ENCODE measurements around the gene CNNM3.
A peak's percentile ranks its signal among the peaks of the same experiment; 100 is the strongest.

Gene CNNM3

DNA sequence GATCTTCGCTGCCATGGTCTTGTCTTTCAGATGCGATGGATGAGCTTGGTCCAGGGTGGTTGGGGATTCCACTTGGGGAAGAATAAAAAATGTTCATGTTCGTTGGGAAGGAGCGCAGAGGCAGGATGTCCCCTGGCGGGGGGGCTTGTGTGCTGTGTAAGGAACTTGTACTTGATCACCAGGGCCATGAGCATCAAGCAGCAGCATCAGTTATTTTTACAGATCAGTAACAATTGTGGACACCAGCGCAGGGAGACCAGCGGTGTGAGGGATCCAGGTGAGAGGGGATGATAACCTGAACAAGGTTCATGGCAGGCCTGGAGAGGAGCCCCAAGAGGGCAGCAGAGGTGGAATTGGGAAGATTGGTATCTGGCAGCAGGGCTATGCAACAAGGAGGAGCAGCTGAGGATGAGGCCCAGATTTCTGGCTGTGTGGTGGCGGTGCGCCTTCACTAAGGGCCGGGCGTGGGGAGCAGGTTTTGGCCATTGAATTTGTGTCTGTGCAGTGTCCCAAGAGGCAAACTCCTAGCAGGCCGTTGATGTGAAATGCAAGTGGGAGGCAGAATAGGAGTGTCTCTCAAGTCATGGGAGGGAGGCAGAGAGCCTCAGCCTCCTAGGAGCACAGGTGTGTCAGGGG lies 3.9 kb downstream of the CNNM3 start:
- DNase-seq, result no peak

- DNase-seq, result no peak
Observed at GRCh38 chr2:96821113-96821675, 5.1 kb downstream of the CNNM3 start.

DNA sequence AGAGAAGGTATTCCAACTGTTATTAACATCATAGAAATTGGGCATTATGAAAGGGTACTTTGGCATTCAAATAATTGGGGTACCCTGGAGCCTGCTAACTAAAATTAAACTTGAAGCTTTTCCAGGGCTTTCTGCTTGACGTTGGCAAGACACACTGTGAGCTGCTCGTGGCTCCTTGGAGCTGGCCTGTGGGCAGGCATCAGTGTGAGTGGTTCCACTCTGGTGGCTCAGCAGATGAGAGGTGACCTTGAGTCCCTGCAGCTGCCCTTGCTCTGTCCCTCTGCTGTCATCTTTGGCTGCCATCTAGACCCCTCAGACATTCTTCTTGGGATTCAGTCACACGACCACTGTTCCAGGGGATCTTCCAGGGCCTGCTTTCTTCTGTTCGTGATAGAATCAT lies 6.7 kb downstream of the CNNM3 start:
- no peak for DNase-seq

- no peak for DNase-seq
Observed at GRCh38 chr2:96823198-96823597, 7.1 kb downstream of the CNNM3 start.

- no peak for DNase-seq
Observed at GRCh38 chr2:96824079-96824870, 8.2 kb downstream of the CNNM3 start.

GRCh38 chr2:96825057-96825456 lies 9.0 kb downstream of the CNNM3 start:
- no peak for DNase-seq

- no peak for DNase-seq
Observed at GRCh38 chr2:96826546-96827278, 10.6 kb downstream of the CNNM3 start.

GRCh38 chr2:96828436-96828835 lies 12.4 kb downstream of the CNNM3 start:
- no peak for DNase-seq

DNA sequence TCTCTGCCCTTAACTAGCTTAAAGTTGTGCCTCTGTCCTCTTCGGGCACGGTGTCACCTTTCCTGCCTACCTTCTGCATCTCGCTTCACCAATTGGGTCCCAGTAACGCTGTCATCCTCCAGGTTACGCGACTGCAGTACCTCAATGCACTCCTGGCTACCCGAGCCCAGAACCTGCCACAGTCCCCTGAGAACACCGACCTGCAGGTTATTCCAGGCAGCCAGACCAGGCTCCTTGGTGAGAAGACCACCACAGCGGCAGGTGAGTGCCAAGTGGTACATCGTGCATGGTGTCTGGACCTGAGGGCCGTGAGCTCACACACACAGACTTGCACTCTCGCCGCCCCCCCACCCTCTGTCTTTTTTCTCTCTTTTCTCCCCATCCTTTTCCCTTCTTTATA lies 12.8 kb downstream of the CNNM3 start:
- DNase-seq, result no peak

- no peak for DNase-seq
Observed at GRCh38 chr2:96830044-96830562, 14.0 kb downstream of the CNNM3 start.

- DNase-seq, result no peak
Observed at GRCh38 chr2:96831679-96832078, 15.6 kb downstream of the CNNM3 start.

- no peak for DNase-seq
Observed at GRCh38 chr2:96832408-96832753, 16.3 kb downstream of the CNNM3 start.

DNA sequence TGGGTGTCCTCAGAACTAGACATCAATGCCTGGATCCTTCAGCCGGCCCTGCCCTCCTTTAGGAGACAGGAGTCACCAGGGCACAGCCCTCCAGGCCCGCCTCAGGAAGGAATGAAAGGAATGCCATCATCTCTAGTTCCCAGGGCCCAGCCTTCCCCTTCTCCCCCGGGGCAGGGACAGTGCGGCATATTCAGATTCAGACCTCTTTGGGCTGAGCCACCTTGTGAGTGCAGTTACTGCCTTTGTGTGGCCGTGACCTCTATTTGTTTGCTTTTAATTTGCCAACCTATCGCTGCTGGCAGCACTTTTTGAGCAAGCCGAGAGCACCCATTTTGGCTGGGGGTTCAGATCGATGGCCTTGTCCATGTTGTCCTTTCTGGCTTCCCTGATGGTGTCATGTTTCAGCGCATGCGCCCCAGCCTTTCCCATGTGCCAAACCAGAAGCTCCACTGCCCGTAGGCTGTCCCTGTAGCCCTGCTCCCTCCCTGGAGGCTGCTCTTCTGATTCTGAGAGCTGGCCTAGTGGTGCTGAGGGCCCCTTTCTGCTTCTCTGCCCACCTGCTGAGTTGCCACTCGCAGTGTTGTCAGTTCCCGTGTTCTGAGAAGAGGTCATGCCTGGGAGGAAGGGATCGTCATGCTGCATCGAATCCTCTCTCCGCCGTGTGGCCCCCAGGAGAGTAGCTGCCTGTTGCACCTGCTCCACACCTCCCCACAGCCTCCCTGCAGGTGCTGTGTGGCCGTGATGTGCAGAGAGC lies 16.9 kb downstream of the CNNM3 start:
- no peak for DNase-seq

- DNase-seq, result no peak
Observed at GRCh38 chr2:96835830-96836229, 19.8 kb downstream of the CNNM3 start.

GRCh38 chr2:96837575-96837974 lies 21.5 kb downstream of the CNNM3 start:
- no peak for DNase-seq

GRCh38 chr2:96838345-96839292 lies 22.6 kb downstream of the CNNM3 start:
- DNase-seq, result no peak

- peak; percentile 85 for DNase-seq
Observed at GRCh38 chr2:96839293-96839874, 23.3 kb downstream of the CNNM3 start.

- no peak for DNase-seq
Observed at GRCh38 chr2:96839875-96840850, 24.1 kb downstream of the CNNM3 start.

DNA sequence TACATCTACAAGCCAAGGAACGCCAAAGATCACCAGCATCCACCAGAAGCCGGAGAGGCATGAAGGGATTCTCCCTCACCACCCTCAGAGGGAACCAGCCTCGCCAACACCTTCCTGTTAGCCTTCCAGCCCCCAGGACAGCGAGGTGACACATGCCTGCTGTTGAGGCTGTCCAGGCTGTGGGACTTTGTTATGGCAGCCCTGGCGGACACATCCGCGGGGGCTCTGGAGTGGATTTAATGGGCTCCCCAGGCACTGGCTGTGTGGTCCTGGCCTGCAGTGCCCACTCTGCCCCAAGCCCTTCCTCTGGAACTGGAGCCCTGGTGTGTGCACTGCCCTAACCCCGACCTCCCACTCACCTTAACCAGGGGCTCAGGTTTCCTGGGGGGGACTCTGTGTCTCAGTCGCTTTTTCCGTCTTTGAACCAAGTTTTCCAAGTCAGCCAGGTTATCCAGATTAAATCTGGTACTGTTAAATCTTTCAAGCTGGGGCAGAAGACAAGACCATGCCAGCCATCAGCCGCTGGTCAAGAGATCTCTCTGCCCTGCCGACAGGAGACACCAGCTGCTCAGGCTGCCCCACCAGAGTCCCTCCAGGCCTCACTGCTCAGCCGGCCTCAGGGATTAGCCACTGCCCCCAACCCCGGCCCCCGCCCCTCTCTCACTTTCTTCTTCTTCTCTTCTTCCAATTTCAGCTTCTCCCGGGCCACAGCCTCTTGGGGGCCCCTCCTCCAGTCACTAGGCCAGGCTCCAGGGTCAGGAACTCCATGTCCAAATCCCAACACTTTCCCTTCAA lies 25.8 kb downstream of the CNNM3 start:
- no peak for DNase-seq

Measured in stimulated activated CD8-positive, alpha-beta memory T cell treated with anti-CD3 and anti-CD28 coated beads, Interleukin-4, amount 100 ng/mL, for 48 hours (primary cell).